GM06990 (cell line): ENCODE results near the gene SYNGR1.

Experiments
- DNase-seq: peaks from one replicate; pipeline ENCODE4 v3.0.0-alpha.2; 2011; ENCODE audit not compliant: insufficient read length; ENCODE audit errors: extremely low read depth
- H3K27me3 ChIP-seq: replicated peaks from 2 replicates; pipeline ENCODE4 v1.6.0; 2011; ENCODE audit warnings: low read length; ENCODE audit not compliant: control insufficient read depth, insufficient read depth
- H3K36me3 ChIP-seq: 2 replicates; pipeline ENCODE4 v1.5.1; 2011; ENCODE audit warnings: low read length; ENCODE audit not compliant: control insufficient read depth, insufficient read depth
- H3K4me3 ChIP-seq: replicated peaks from 2 replicates; pipeline ENCODE4 v1.5.1; 2011; ENCODE audit warnings: low read depth, mild to moderate bottlenecking, control low read depth, low read length
- CTCF ChIP-seq: IDR thresholded peaks from 2 replicates; pipeline ENCODE4 v1.5.1; 2011; ENCODE audit warnings: low read length, control low read depth, mild to moderate bottlenecking, inconsistent platforms; ENCODE audit not compliant: insufficient read depth, poor library complexity, severe bottlenecking

SYNGR1 gene

GRCh38 chr22:39428597-39429071 is 78.8 kb downstream of the SYNGR1 start:
- DNase-seq = no peak
- TF ChIP-seq CTCF = no peak
- Histone ChIP-seq H3K4me3 (no peak overlapping the region), H3K36me3 (peaks cover 36% of the 10 kb centered on the region), H3K27me3 (no peaks in the 10 kb centered on the region)

- TF ChIP-seq CTCF = no peak
- Histone ChIP-seq H3K4me3 (no peak overlapping the region), H3K36me3 (peaks cover 39% of the 10 kb centered on the region), H3K27me3 (no peaks in the 10 kb centered on the region)
- no peak for DNase-seq
Measured at GRCh38 chr22:39429186-39429585, 79.4 kb downstream of the SYNGR1 start.

GRCh38 chr22:39429916-39430575 is 80.3 kb downstream of the SYNGR1 start:
- no peaks in the 10 kb centered on the region for H3K27me3 ChIP-seq
- no peak overlapping the region for H3K4me3 ChIP-seq
- peaks cover 37% of the 10 kb centered on the region for H3K36me3 ChIP-seq
- no peak for DNase-seq
- no peak for TF ChIP-seq CTCF

DNA sequence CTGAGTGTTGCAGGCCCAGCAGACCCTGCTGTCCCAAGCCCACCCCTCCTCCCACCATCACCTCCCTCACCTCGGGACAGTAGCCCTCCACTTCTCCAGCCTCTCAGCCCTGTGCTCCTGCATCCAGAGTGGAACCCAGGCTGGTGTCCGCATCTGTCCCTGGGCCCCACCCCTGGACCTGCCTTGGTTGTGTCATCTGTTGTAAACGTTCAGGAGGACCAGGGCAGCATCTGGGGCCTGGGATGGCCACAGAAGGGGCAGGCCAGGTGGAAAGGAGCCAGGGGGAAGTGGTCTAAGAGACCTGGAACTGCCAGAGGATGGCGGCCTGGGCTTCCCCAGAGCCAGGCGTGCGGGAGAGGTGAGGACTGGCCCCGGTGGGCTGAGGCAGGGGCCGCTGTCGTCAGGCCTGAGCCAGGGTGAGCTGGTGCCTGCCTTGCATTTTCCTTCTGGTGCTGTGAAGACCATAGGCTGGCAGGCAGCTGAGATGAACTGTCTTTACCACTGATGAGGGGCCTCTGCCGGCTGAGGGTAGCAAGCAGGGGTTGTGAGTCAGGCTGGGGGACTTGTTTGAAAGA is 80.9 kb downstream of the SYNGR1 start:
- no peak for TF ChIP-seq CTCF
- H3K4me3 ChIP-seq = no peak overlapping the region
- H3K36me3 ChIP-seq = peaks cover 37% of the 10 kb centered on the region
- DNase-seq = no peak
- H3K27me3 ChIP-seq = no peaks in the 10 kb centered on the region

GRCh38 chr22:39431216-39431801 is 81.5 kb downstream of the SYNGR1 start:
- H3K4me3 ChIP-seq = no peak overlapping the region
- peaks cover 35% of the 10 kb centered on the region for H3K36me3 ChIP-seq
- H3K27me3 ChIP-seq = no peaks in the 10 kb centered on the region
- TF ChIP-seq CTCF = no peak
- no peak for DNase-seq
